UCSD-AML1 (cell line): Measurements from ENCODE around the gene BACH2.
"Not testable (repeated sequence)": the region's sequence is repeated elsewhere in the genome, so short reads cannot be mapped to it uniquely, and the experiment has no call there.

Experiments
- DNase-seq: peaks from one replicate; lab custom pipeline; 2025; ENCODE audit not compliant: unreplicated experiment; lab: John Stamatoyannopoulos, UW

BACH2 gene

GRCh38 chr6:90131614-90132423 is 164.8 kb downstream of the BACH2 start:
- no peak for DNase-seq

- no peak for DNase-seq
Observed at GRCh38 chr6:90131125-90131524, 165.5 kb downstream of the BACH2 start.

- not testable (repeated sequence) for DNase-seq
Observed at GRCh38 chr6:90128687-90129086, 168.0 kb downstream of the BACH2 start.

- no peak for DNase-seq
Observed at GRCh38 chr6:90127595-90127994, 169.0 kb downstream of the BACH2 start.

GRCh38 chr6:90126839-90127238 is 169.8 kb downstream of the BACH2 start:
- no peak for DNase-seq

GRCh38 chr6:90126181-90126580 is 170.5 kb downstream of the BACH2 start:
- no peak for DNase-seq

GRCh38 chr6:90124874-90125510 is 171.7 kb downstream of the BACH2 start:
- no peak for DNase-seq

- DNase-seq = no peak
Observed at GRCh38 chr6:90123831-90124230, 172.8 kb downstream of the BACH2 start.

- DNase-seq = no peak
Observed at GRCh38 chr6:90121982-90122381, 174.7 kb downstream of the BACH2 start.

GRCh38 chr6:90120327-90120726 is 176.3 kb downstream of the BACH2 start:
- no peak for DNase-seq

- DNase-seq = no peak
Observed at GRCh38 chr6:90119618-90120017, 177.0 kb downstream of the BACH2 start.

GRCh38 chr6:90118581-90118980 is 178.1 kb downstream of the BACH2 start:
- no peak for DNase-seq

- DNase-seq = no peak
Observed at GRCh38 chr6:90118069-90118468, 178.6 kb downstream of the BACH2 start.

GRCh38 chr6:90116126-90116525 is 180.5 kb downstream of the BACH2 start:
- DNase-seq = not testable (repeated sequence)

- DNase-seq = no peak
Observed at GRCh38 chr6:90113389-90113788, 183.3 kb downstream of the BACH2 start.

- DNase-seq = no peak
Observed at GRCh38 chr6:90111387-90111786, 185.3 kb downstream of the BACH2 start.

GRCh38 chr6:90110971-90111370 is 185.7 kb downstream of the BACH2 start:
- DNase-seq = no peak

GRCh38 chr6:90109141-90109540 is 187.5 kb downstream of the BACH2 start:
- DNase-seq = no peak

- DNase-seq = no peak
Observed at GRCh38 chr6:90107771-90108282, 188.8 kb downstream of the BACH2 start.

- DNase-seq = no peak
Observed at GRCh38 chr6:90107371-90107770, 189.3 kb downstream of the BACH2 start.

GRCh38 chr6:90106449-90106848 is 190.2 kb downstream of the BACH2 start:
- no peak for DNase-seq

- DNase-seq = no peak
Observed at GRCh38 chr6:90105506-90106170, 191.0 kb downstream of the BACH2 start.
